AG04449 (cell line): ENCODE results near the gene CAMK2G.
"Not testable (repeated sequence)": the region's sequence is repeated elsewhere in the genome, so short reads cannot be mapped to it uniquely, and the experiment has no call there.

Experiments
- CTCF ChIA-PET: fragments of 350-600 bp; formaldehyde crosslinking; extraction: SDS; loops from one replicate; lab custom pipeline; 2021; ENCODE audit warnings: antibody characterized with exemption; lab: Yijun Ruan, JAX
- POLR2A ChIA-PET: fragments of 400-600, 350-600 bp; formaldehyde crosslinking; extraction: SDS; loops from one replicate; lab custom pipeline; 2020; ENCODE audit warnings: antibody characterized with exemption, inconsistent platforms; lab: Yijun Ruan, JAX
- DNase-seq: peaks from one replicate; pipeline ENCODE4 v3.0.0-alpha.2; 2010; ENCODE audit warnings: low read depth, low spot score
- H3K4me3 ChIP-seq: 2 replicates; pipeline ENCODE4 v1.5.1; 2011; ENCODE audit warnings: low read depth, mild to moderate bottlenecking, control low read depth, low read length
- CTCF ChIP-seq: IDR thresholded peaks from one replicate; pipeline ENCODE4 v1.5.1; 2011; ENCODE audit warnings: mild to moderate bottlenecking, moderate library complexity, low read length, control low read depth, inconsistent platforms; ENCODE audit not compliant: insufficient read depth; ENCODE audit errors: missing control alignments

Gene CAMK2G

GRCh38 chr10:73891540-73891939 lies 17.2 kb upstream of the CAMK2G start:
- ChIA-PET POLR2A (interaction anchor here (0.6 kb wide), 1 partner anchor 15 kb away, joined by 4 read pairs; no protein-coding TSS in a partner anchor), CTCF (interaction anchor here (1.0 to 24.3 kb wide), 5 partner anchors 8 to 182 kb away, joined by 3 to 806 read pairs (median 20); no protein-coding TSS in a partner anchor)
- no peak overlapping the region for H3K4me3 ChIP-seq
- no peak for TF ChIP-seq CTCF
- no peak for DNase-seq

- CTCF ChIA-PET = interaction anchor here (1.0 to 24.3 kb wide), 6 partner anchors 9 to 183 kb away, joined by 3 to 806 read pairs (median 12); no protein-coding TSS in a partner anchor
- DNase-seq, H3K4me3 ChIP-seq: not testable (repeated sequence)
- POLR2A ChIA-PET = interaction anchor here (0.6 to 5.7 kb wide), 2 partner anchors 50 to 109 kb away, joined by 3 to 31 read pairs; no protein-coding TSS in a partner anchor
Observed at GRCh38 chr10:73890830-73891229, 16.5 kb upstream of the CAMK2G start.

GRCh38 chr10:73890261-73890660 lies 15.9 kb upstream of the CAMK2G start:
- H3K4me3 ChIP-seq = no peak overlapping the region
- CTCF ChIA-PET = interaction anchor here (1.1 to 24.3 kb wide), 7 partner anchors 9 to 183 kb away, joined by 3 to 806 read pairs (median 20); no protein-coding TSS in a partner anchor
- no peak for DNase-seq
- TF ChIP-seq CTCF = no peak
- POLR2A ChIA-PET = interaction anchor here (0.6 to 5.7 kb wide), 3 partner anchors 17 to 110 kb away, joined by 3 to 58 read pairs (median 31); no protein-coding TSS in a partner anchor

- H3K4me3 ChIP-seq, DNase-seq: not testable (repeated sequence)
- ChIA-PET POLR2A (interaction anchor here (0.6 to 5.7 kb wide), 7 partner anchors 9 to 110 kb away, joined by 3 to 58 read pairs (median 7); partner anchors contain the start of gene VCL), CTCF (interaction anchor here (1.1 to 24.3 kb wide), 10 partner anchors 10 to 191 kb away, joined by 3 to 806 read pairs (median 34); no protein-coding TSS in a partner anchor)
Observed at GRCh38 chr10:73889416-73889815, 15.1 kb upstream of the CAMK2G start.

GRCh38 chr10:73889014-73889413 lies 14.7 kb upstream of the CAMK2G start:
- no peak overlapping the region for H3K4me3 ChIP-seq
- no peak for TF ChIP-seq CTCF
- POLR2A ChIA-PET = interaction anchor here (0.7 to 5.7 kb wide), 8 partner anchors 9 to 110 kb away, joined by 3 to 58 read pairs (median 6); partner anchors contain the start of gene VCL
- DNase-seq = peak; percentile 64
- CTCF ChIA-PET = interaction anchor here (1.1 to 24.3 kb wide), 10 partner anchors 10 to 192 kb away, joined by 4 to 806 read pairs (median 34); no protein-coding TSS in a partner anchor

GRCh38 chr10:73888514-73888913 lies 14.2 kb upstream of the CAMK2G start:
- DNase-seq = no peak
- ChIA-PET POLR2A (interaction anchor here (0.7 to 5.7 kb wide), 10 partner anchors 10 to 111 kb away, joined by 3 to 58 read pairs (median 4); partner anchors contain the start of gene VCL), CTCF (interaction anchor here (0.7 to 24.3 kb wide), 14 partner anchors 10 to 354 kb away, joined by 3 to 806 read pairs (median 26); no protein-coding TSS in a partner anchor)
- no peak for TF ChIP-seq CTCF
- no peak overlapping the region for H3K4me3 ChIP-seq

- peak; percentile 72 for DNase-seq
- CTCF ChIA-PET = interaction anchor here (0.6 to 24.3 kb wide), 33 partner anchors 9 to 355 kb away, joined by 3 to 806 read pairs (median 8); partner anchors contain the start of gene VCL
- peak overlapping the region; percentile 33 for H3K4me3 ChIP-seq
- no peak for TF ChIP-seq CTCF
- POLR2A ChIA-PET = interaction anchor here (0.7 to 5.7 kb wide), 12 partner anchors 12 to 112 kb away, joined by 3 to 58 read pairs (median 3); partner anchors contain the start of gene VCL
Observed at GRCh38 chr10:73887294-73888039, 13.1 kb upstream of the CAMK2G start.
